Tibial artery (tissue), 4 donors: Measurements from ENCODE around the gene ARHGAP35.

ENCODE experiments used
- DNase-seq, 2 donors: peaks; one replicate each; pipeline ENCODE4 v3.0.0-alpha.2; 2019
- H3K27ac ChIP-seq, 2 donors: fragments of 200-600 bp; sonication (generic) in 1 of 2; 1 replicate in 1 of 2; 2 replicates in 1 of 2; pipeline ENCODE4 v1.5.1; 2018 to 2019; ENCODE audit warnings: mild to moderate bottlenecking in 1 of 2
- H3K27me3 ChIP-seq, 2 donors: fragments of 200-600 bp; sonication (generic) in 1 of 2; one replicate each; pipeline versions ENCODE4 v1.5.1 to v1.6.0; 2016 to 2019
- H3K36me3 ChIP-seq, 3 donors: fragments of 200-600 bp; sonication (generic) in 2 of 3; one replicate each; pipeline ENCODE4 v1.5.1; 2016 to 2019; ENCODE audit warnings: mild to moderate bottlenecking in 2 of 3
- H3K4me1 ChIP-seq, 4 donors: fragments of 200-600 bp; sonication (generic) in 2 of 4; 1 replicate in 3 of 4; 2 replicates in 1 of 4; pipeline ENCODE4 v1.5.1; 2016 to 2019
- H3K4me3 ChIP-seq, 2 donors: fragments of 200-600 bp; sonication (generic) in 1 of 2; 1 replicate in 1 of 2; 2 replicates in 1 of 2; pipeline ENCODE4 v1.5.1; 2018 to 2019; ENCODE audit warnings: mild to moderate bottlenecking in 2 of 2
- H3K9me3 ChIP-seq, 3 donors: fragments of 200-600 bp; sonication (generic) in 1 of 3; one replicate each; pipeline ENCODE4 v1.5.1; 2016 to 2019
- intact Hi-C: fragments of 100-400 bp; cut with DNase I; formaldehyde crosslinking; loops from one replicate; pipeline ENCODE4 v1.15.0; 2023; ENCODE audit warnings: low total_unique reads
- TF ChIP-seq, protein P1 (sequence below), 2 experiments: fragments of 200-600 bp in 1 of 2; fragments of 450-650 bp in 1 of 2; IDR thresholded peaks; one replicate each; pipeline ENCODE4 v1.5.1; 2017 to 2019; ENCODE audit warnings: antibody characterized with exemption in 2 of 2, mild to moderate bottlenecking in 1 of 2, moderate library complexity in 1 of 2

ARHGAP35 gene

GRCh38 chr19:46900341-46900740 is 39.5 kb downstream of the ARHGAP35 start:
- H3K4me1 ChIP-seq, result peaks cover 0 to 51% (median 36%) of the 10 kb centered on the region in 4 donors

DNA sequence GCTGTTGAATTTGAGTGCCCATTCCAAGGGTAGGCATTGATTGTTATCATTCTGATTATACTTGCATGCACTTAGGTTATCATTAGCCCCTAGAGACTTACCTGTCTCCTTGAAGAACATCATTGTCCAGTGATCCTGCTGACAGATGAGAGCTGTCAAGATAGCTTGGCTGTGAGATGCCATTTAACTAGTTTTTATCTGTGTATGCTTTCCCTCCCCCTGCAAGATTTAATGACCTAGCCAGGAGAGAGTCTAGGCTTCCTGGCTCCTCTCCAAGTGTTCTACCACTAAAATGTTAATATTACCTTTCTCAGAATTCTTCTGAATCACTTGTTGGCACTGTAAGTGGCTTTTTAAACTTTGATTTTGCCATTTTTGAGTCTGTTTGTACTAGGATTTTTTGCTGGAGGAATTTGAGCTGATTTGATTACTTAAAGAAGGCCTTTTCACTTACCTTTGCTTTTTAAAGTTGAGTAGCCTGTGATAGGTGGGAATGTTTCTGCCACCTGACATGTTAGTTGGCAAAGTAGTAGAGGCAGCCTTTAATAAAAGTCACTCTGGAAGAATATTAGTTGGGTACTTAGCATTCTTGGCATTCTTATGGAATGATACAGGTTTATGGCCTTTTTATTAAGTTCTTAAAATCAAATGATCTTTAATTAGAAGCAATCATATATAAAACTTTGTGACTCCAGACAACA is 41.1 kb downstream of the ARHGAP35 start:
- Histone ChIP-seq H3K27me3 (no peaks in the 10 kb centered on the region), H3K9me3 (no peaks in the 10 kb centered on the region), H3K27ac (no peak overlapping the region), H3K4me1 (peaks cover 0 to 64% (median 36%) of the 10 kb centered on the region in 4 donors), H3K36me3 (no peaks in the 10 kb centered on the region), H3K4me3 (no peak overlapping the region)
- TF ChIP-seq, protein P1, sequence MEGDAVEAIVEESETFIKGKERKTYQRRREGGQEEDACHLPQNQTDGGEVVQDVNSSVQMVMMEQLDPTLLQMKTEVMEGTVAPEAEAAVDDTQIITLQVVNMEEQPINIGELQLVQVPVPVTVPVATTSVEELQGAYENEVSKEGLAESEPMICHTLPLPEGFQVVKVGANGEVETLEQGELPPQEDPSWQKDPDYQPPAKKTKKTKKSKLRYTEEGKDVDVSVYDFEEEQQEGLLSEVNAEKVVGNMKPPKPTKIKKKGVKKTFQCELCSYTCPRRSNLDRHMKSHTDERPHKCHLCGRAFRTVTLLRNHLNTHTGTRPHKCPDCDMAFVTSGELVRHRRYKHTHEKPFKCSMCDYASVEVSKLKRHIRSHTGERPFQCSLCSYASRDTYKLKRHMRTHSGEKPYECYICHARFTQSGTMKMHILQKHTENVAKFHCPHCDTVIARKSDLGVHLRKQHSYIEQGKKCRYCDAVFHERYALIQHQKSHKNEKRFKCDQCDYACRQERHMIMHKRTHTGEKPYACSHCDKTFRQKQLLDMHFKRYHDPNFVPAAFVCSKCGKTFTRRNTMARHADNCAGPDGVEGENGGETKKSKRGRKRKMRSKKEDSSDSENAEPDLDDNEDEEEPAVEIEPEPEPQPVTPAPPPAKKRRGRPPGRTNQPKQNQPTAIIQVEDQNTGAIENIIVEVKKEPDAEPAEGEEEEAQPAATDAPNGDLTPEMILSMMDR (IDR thresholded peaks at IDR 0.05), result no peak
- intact Hi-C loops, result no loop called here
- DNase-seq, result no peak

More at GRCh38 chr19:46900341-46900740, 39.5 kb downstream of the ARHGAP35 start:
- Histone ChIP-seq H3K27ac (no peak overlapping the region), H3K4me3 (no peak overlapping the region), H3K9me3 (no peaks in the 10 kb centered on the region), H3K27me3 (no peaks in the 10 kb centered on the region), H3K36me3 (no peaks in the 10 kb centered on the region)
- DNase-seq, result no peak
- TF ChIP-seq, protein P1 (IDR thresholded peaks at IDR 0.05), result no peak
- intact Hi-C loops, result no loop called here

DNA sequence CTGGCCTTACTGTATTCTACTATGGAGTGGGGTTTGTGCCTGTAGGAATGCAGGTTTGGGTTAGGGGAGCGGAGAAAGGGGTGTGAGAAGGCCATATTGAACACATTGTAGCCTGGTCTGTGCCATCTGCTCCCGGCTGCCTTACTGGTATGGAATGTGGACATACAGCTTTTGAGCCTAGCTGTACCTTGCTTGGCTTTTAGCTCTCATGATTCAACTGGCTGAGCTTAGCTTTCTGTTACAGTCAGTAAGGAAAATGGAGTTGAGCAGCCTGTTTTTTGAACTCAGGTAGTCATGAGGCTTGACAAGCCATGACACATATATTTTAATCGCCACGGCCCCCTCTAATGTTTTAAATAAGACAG is 41.6 kb downstream of the ARHGAP35 start:
- no peak for DNase-seq
- H3K9me3 ChIP-seq, result no peaks in the 10 kb centered on the region
- TF ChIP-seq, protein P1 (IDR thresholded peaks at IDR 0.05), result no peak
- H3K36me3 ChIP-seq, result no peaks in the 10 kb centered on the region
- H3K4me3 ChIP-seq, result no peak overlapping the region
- H3K27ac ChIP-seq, result no peak overlapping the region
- intact Hi-C loops, result no loop called here
- H3K27me3 ChIP-seq, result no peaks in the 10 kb centered on the region
- H3K4me1 ChIP-seq, result peaks cover 0 to 65% (median 36%) of the 10 kb centered on the region in 4 donors

GRCh38 chr19:46903458-46903857 is 42.7 kb downstream of the ARHGAP35 start:
- TF ChIP-seq, protein P1 (IDR thresholded peaks at IDR 0.05), result no peak
- no peaks in the 10 kb centered on the region for H3K27me3 ChIP-seq
- H3K9me3 ChIP-seq, result no peaks in the 10 kb centered on the region
- peaks cover 0 to 73% (median 41%) of the 10 kb centered on the region in 4 donors for H3K4me1 ChIP-seq
- no peak overlapping the region for H3K4me3 ChIP-seq
- DNase-seq, result no peak
- intact Hi-C loops, result no loop called here
- H3K27ac ChIP-seq, result no peak overlapping the region
- no peaks in the 10 kb centered on the region for H3K36me3 ChIP-seq

DNA sequence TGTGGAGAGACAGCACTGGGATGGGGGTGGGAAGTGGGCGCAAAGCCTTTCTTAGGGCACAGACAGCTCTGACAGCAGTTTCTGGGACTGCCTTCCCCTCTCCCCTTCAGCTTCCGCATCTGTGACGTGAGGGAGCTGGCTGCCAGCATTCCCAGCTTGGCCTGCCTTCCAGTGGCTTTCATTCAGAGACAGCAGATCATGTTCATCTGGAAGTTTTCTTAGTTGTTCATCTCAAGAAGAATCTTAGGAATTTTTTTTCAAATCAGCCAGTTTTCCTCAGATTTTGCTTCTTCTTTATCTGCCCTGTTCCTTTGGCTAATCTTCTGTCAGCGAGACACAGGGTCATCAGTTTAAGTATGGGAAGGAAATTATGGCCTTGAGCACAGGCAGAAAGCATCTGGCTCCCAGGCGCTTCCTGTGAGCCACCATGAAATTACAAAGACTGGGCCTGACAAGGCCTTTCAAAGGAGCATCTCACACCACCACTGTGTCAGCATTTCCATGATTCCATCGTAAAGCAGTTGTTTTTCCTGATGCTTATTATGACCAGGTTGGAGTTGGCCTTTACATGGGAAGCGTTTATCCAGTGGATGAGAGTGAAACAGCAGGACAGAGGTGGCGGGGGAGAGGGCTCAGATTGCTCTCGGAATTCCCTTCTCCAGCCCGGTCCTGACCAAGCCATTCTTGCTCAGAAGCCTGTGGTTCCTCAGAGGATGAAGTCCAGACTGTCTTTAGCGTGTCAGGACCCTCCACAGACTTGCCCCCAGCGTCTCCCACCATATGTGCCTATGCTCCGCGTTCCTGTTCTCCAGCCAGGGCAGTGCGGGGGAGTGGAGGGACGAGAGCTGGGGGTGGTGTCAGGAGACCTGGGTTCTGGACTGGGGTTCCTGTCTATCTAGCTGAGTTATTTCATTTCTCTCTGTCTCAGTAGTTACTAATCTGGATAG is 43.6 kb downstream of the ARHGAP35 start:
- TF ChIP-seq, protein P1 (IDR thresholded peaks at IDR 0.05), result no peak
- Histone ChIP-seq H3K27ac (no peak overlapping the region), H3K27me3 (no peaks in the 10 kb centered on the region), H3K4me1 (peaks cover 0 to 67% (median 42%) of the 10 kb centered on the region in 4 donors), H3K9me3 (no peaks in the 10 kb centered on the region), H3K4me3 (no peak overlapping the region), H3K36me3 (no peaks in the 10 kb centered on the region)
- no peak for DNase-seq
- intact Hi-C loops, result no loop called here
